AG09319 (cell line): Measurements from ENCODE around the gene NYAP1.
"Not testable (repeated sequence)": the region's sequence is repeated elsewhere in the genome, so short reads cannot be mapped to it uniquely, and the experiment has no call there.

ENCODE experiments used
- DNase-seq: peaks from one replicate; pipeline ENCODE4 v3.0.0-alpha.2; 2010; ENCODE audit warnings: low read depth; ENCODE audit errors: extremely low read depth
- CTCF ChIP-seq: IDR thresholded peaks from 2 replicates; pipeline ENCODE4 v1.5.1; 2011; ENCODE audit warnings: low read depth, mild to moderate bottlenecking, inconsistent platforms, low read length, moderate library complexity

NYAP1 gene

GRCh38 chr7:100483722-100484672 is at the start of gene NYAP1:
TSS of gene NYAP1 (plus strand) at chr7:100483927. CDS start at chr7:100485312, 1,385 bp downstream.
- no peak for TF ChIP-seq CTCF
- DNase-seq: no peak

DNA sequence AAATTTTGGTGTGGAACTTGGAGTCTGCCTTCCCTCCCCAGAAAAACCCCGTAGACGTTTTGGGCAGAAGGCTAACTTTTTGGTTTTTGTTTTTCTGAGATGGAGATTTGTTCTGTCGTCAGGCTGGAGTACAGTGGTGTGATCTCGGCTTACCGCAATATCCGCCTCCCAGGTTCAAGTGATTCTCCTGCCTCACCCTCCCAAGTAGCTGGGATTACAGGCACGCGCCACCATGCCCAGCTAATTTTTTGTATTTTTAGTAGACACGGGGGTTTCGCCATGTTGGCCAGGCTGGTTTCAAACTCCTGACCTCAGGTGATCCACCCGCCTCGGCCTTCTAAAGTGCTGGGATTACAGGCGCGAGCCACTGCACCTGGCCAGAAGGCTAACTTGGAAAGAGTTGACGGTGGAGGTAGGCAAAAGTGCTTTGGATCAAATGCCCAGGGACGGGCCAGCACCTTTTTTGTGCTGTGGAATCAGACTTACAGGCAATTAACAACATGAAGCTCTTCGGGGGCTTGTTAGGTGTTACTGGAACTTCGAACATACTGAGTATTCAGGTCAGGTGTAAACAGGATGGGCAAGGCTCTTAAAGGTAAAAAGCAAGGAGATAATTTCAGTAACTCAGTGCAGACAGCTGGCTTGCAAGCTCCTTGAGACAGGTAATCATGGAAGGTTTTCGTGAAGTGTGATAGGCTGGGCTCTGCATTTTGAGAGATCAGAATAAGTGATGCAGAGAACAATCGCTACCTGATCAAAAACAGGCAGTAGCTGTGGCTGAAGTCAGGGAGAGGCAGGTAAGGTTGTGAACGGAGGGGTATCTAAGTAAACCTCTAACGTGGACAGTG is 49.2 kb upstream of the NYAP1 start:
- no peak for DNase-seq
- no peak for TF ChIP-seq CTCF

DNA sequence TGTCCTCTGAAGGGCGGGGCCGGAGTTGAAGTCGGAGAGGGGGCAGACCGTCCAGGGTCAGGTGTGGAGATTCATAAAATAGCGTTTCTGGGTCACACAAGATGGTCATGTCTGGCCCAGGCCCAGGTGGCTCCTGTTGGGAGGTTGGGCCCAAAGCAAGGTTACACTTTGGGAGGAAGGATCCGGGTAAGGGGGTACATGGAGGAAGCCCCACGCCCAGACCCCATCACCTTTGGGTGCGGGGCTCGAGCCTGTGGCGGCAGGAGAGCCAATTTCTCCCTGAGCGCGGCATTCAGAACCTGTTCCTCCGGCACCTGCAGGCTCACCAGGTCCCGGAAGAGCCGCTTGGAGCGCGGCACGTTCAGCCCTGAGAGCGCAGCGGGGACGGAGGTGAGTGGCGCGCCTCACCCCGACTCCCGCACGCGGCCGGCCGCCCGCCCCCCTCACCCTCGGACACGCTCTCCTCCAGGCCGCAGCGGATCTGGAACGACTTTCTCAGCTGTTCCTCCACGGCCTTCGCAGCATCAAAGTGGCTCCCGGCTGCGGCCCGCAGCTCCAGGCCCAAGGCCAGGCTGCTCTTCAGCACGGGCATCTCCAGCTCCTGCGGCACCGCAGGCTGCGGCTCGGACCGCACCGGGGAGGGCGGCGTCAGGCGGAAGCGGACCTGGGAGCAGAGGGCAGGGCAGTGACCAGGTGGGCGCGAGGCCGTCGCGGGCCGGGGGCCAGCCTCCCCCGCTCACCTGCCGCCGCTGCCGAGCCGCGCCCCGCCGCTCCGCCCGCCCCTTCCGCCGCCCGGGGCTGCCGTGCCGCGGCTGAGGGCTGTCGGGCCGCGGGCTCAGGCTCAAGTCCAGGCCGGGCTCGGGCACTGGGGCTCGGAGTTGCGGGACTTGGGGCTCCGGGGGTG is 48.1 kb upstream of the NYAP1 start:
- no peak for TF ChIP-seq CTCF
- no peak for DNase-seq

DNA sequence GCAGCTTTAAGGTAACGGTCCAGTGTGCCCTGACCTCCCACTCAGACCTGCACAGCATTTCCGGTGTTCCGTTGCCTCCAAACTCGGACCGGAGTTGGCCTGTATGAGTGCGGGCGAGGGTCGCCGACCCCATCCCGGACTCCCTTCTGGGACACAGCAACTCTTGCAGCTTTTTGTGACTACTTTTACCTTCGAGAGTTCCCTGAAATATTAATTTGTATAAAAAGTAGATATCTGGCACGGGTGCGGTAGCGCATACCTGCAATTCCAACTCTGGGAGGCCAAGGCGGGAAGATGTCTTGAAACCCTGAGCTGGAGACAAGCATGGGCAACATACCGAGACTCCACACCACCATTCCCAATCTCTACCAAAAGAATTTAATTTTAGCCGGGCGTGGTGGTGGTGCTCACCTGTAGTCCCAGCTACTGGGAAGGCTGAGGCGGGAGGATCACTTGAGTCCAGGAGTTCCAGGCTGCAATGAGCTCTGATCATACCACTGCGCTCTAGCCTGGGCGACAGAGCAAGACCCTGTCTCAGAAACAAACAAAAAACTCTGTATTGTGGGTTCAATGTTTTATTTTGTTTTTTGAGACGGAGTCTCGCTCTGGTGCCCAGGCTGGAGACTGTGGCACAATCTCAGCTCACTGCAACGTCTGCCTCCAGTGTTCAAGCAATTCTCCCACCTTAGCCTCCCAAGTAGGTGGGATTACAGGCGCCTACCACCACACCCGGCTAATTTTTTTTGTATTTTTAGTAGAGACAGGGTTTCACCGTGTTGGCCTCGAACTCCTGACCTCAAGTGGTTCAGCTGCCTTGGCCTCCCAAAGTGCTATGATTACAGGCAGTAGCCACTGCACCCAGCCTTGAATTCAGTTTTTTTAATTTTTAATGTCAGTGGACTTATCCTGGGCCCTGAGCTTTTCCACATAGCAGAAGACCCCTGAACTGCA is 46.3 kb upstream of the NYAP1 start:
- no peak for TF ChIP-seq CTCF
- no peak for DNase-seq

GRCh38 chr7:100438172-100438571 is 45.6 kb upstream of the NYAP1 start:
- no peak for DNase-seq
- no peak for TF ChIP-seq CTCF

GRCh38 chr7:100438731-100439130 is 45.0 kb upstream of the NYAP1 start:
- not testable (repeated sequence) for DNase-seq

DNA sequence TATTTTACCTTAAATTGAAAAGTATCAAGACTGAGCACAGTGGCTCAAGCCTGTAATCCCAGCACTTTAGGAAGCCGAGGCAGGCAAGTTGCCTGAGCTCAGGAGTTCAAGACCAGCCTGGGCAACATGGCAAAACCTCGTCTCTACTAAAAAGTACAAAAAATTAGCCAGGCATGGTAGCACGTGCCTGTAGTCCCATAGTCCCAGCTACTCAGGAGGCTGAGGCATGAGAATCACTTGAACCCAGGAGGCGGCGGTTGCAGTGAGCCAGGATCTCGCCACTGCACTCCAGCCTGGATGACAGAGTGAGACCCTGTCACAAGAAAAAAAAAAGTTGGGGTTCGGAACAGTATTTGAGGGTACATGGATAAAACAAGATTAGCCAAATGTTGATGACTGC is 44.5 kb upstream of the NYAP1 start:
- not testable (repeated sequence) for DNase-seq
